ENCODE data around the gene MKS1.
A peak's percentile ranks its signal among the peaks of the same experiment; 100 is the strongest.

MKS1 gene

DNA sequence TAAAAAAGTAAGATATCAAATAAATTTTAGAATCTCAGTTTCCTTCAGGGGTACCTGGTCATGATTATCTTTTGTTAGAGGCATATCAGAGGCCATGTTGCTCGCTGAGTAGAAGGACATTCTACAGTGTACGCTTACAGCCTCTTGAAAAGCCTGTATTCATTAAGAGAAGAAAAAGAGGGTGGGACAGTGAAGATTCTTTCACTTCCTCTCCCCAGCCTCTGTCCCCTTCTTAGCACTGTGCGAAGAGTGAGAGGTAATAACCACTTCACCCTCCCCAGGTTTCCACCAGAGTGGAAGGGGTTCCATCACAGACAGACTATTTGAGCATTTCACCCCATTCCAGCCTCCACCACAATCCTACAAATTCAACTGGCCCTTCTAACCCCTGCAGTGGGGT is 14.5 kb upstream of the MKS1 start:
- DNase-seq (ENCODE audit: low spot score), result peak; percentile 70
- TF ChIP-seq, protein P1, sequence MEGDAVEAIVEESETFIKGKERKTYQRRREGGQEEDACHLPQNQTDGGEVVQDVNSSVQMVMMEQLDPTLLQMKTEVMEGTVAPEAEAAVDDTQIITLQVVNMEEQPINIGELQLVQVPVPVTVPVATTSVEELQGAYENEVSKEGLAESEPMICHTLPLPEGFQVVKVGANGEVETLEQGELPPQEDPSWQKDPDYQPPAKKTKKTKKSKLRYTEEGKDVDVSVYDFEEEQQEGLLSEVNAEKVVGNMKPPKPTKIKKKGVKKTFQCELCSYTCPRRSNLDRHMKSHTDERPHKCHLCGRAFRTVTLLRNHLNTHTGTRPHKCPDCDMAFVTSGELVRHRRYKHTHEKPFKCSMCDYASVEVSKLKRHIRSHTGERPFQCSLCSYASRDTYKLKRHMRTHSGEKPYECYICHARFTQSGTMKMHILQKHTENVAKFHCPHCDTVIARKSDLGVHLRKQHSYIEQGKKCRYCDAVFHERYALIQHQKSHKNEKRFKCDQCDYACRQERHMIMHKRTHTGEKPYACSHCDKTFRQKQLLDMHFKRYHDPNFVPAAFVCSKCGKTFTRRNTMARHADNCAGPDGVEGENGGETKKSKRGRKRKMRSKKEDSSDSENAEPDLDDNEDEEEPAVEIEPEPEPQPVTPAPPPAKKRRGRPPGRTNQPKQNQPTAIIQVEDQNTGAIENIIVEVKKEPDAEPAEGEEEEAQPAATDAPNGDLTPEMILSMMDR (IDR thresholded peaks at IDR 0.05; ENCODE audit: extremely low read depth, missing control alignments), result no peak

DNA sequence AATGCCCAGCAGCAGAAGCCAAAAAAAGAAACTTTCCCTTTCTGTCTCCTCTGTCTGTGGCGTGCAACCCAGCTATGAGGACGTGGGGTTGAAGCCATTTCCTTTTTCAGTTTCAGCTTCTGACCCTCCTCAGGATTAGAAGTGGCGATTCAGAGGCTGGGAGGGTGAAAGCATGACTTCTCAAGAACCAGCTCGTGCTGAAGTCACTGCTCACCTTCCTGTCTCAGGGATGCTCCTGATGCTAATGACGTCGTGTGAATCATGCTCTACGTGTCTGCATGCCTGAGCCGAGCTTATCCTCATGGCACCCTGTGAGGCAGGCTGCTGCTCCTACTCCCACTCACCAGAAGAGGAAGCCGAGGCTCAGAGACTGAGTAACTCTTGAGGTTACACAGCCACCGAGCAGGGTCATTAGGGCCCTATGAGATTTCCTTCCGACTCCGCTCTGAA is 13.7 kb upstream of the MKS1 start:
- DNase-seq (ENCODE audit: low spot score), result peak; percentile 74
- TF ChIP-seq, protein P1 (IDR thresholded peaks at IDR 0.05; ENCODE audit: extremely low read depth, missing control alignments), result no peak

DNA sequence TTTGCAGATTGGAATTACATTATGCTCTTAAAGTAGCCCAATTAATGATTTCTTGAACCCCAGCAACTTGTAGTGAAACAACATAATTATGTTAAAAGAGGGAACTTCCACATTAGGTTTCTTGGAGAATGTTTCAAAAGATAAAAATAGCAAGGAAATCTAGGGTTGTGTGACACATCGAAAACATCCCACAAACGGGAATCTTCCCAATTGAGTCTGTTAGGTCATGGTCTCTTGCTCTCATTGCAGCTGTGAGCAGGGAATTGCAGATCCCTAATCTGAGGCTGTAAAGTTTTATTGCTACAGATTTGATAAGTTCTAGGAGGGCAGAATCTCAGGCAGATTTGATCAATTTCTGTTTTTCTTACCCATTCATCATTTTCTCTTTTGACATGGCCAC is 12.6 kb upstream of the MKS1 start:
- no peak for DNase-seq (ENCODE audit: low spot score)
- TF ChIP-seq, protein P1 (IDR thresholded peaks at IDR 0.05; ENCODE audit: extremely low read depth, missing control alignments), result no peak

DNA sequence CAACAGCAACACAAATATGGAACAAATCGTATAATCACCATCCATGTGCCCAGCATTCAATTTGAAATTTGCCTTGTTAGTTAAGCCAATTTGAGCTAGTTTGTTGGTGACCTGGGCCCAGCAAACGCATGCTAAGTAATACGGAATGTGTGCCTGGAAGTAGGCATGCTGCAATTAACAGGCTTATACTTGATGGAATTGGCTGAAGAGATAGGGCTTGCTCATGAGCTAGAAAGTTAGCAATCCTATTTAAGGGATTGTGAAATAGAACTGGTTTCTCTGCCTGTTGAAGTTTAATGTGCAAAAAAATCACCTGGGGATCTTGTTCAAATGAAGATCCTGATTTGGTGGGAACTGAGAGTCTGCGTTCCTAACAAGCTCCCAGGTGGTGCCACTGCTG is 10.8 kb upstream of the MKS1 start:
- no peak for DNase-seq (ENCODE audit: low spot score)

DNA sequence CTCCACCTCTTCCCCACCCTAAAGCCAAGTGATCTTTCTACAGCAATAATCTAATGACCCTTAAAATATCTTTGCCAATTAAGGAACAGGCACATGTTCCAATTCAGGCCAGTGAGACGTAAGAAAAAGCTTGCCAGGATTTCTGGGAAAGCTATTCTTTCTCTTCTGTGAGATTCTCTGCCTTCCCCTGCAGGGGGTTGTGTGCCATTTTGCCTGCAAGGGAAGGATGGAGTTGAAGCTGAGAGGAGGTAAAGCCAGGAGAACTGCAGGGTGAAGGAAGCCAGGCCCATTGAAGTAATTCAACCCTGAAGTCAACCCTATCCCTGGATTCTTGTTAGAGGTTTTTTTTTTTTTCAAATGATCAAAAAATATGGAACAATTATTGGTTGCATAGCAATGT is 10.3 kb upstream of the MKS1 start:
- DNase-seq (ENCODE audit: low spot score), result no peak
- TF ChIP-seq, protein P1 (IDR thresholded peaks at IDR 0.05; ENCODE audit: extremely low read depth, missing control alignments), result no peak

More for the DNA sequence above, 10.8 kb upstream of the MKS1 start:
- TF ChIP-seq, protein P1 (IDR thresholded peaks at IDR 0.05; ENCODE audit: extremely low read depth, missing control alignments), result no peak

DNA sequence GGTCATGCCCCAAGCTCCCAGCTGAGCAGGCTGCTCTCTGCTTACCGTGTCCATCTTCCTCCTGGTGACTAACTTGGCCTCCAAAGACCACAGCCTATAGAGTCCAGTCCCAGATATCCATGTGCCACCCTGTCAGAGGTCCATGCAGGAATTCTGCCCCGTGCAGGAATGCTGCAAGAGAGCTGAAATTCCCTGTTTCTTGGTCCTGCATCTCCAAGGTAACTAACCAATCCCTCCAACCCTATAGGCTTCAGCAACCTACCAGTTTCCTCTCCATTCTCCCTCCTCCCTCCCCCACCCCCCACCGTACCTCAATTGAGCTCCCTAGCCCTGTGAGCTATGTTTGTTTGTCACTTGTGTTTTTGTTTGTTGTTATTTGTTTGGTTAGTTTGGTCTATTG is 9.6 kb upstream of the MKS1 start:
- TF ChIP-seq, protein P1 (IDR thresholded peaks at IDR 0.05; ENCODE audit: extremely low read depth, missing control alignments), result no peak

DNA sequence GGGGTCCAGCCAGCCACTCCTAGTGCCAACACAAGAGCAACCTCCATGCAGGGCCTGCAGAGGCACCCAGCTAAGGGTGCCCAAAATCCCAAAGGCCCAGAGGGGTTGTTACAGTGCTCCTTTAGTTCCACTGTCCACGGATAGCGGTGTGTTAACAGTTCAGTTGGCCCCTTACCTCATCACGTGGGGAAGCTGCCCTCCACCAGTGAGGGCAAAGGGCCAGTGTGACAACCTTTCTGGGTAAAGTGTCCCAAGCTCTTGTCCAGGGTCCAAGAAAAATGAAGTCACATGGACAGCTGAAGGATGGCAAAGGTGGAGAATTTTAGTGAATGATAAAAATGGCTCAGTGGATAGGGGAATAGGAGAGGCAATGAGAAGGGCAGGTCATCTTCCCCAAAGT is 8.7 kb upstream of the MKS1 start:
- DNase-seq (ENCODE audit: low spot score), result no peak
- TF ChIP-seq, protein P1 (IDR thresholded peaks at IDR 0.05; ENCODE audit: extremely low read depth, missing control alignments), result no peak

More for the DNA sequence above, 9.6 kb upstream of the MKS1 start:
- DNase-seq (ENCODE audit: low spot score), result no peak
